ENCODE results near the gene NCKAP5.

NCKAP5 gene

DNA sequence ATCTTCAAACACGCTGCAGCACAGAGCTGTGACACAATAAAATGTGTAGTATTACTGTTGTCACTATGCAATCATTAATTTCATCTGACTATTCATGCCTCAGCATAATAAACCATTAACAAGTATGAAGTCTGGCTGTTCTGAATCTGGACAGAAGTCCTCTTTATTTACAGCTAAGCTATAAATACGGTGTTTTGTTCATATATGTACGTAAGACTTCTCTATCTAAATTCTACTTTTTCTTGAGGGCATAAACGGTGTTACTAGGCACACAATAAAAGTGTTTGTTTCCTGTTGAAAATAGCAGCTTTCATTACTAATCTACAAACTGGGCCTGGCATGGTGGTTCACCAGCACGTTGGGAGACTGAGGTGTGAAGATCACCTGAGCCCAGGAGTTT, 443.8 kb downstream of the NCKAP5 start:
- no peak for DNase-seq

DNA sequence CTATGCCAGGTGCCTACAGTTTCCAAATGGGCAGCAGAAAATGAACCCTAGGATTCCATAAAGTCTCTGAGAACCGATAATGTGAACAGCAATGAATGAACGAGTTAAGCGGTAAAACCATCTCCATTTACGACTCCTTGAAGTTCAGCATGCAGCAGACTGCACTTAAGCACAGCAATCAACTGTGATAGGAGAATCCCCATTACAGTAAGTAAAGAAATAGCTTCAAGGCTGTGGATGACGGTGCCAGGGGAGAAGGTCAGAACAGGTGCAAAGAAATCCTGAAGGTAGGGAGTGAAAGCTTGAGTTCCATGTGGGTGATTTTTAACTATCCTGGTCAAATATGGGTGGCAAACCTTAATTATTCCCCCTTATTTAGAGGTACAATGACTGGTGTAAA, 444.4 kb downstream of the NCKAP5 start:
- no peak for DNase-seq

DNA sequence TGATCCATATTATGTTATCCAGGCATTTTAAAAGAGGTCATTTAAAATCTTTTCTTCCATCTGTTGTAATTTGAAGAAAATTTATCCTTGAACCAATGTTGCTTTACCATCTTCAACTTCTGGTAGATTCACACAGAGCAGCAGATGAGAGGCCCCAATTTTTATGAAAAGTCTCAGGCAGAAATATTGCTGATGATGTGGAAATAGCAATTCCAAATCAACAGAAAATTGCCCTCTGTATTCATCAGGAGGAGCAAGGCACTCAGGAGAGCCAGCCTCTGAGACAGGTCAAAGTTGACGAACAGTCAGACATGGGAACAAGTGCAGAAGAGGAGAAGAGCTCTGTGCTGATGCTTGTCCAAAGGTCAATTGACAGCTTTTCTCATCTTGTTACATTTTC, 444.9 kb downstream of the NCKAP5 start:
- no peak for DNase-seq

DNA sequence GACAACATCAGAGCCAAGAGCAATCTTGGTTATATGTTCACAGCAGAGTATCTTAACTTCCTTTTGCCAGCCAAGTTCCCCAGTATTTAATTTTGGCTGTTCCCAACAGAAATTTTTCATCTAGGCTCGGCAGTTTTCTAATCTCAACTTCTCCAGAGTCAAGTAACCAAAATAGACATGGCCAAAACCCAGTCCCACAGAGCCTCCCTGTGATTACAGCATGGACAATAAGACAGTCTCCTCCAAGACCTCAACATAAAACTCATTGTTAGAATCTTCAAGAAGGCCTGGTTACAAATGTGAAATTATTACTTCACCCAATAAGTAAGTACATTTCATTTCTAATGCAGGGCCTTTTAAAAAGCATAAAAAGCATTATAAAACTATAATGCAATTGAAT, 445.7 kb downstream of the NCKAP5 start:
- no peak for DNase-seq

DNA sequence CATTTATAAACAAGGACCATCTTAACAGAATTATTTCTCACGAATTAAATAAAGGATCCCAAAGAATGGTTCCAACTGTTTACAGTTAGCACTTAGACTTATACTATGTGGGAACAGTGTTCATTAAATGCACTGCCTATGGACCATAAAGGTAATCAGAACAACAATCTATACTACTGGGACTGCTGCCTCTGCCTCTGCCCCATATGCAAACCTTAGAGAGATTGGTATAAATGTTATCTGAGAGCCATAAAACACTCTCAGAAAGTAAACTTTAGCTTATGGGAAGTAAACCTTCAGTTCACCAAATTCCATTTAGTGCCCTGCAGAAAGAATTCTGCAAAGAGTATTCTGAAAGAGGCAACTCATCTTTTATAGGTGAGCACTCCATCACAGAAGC, 448.0 kb downstream of the NCKAP5 start:
- no peak for DNase-seq

DNA sequence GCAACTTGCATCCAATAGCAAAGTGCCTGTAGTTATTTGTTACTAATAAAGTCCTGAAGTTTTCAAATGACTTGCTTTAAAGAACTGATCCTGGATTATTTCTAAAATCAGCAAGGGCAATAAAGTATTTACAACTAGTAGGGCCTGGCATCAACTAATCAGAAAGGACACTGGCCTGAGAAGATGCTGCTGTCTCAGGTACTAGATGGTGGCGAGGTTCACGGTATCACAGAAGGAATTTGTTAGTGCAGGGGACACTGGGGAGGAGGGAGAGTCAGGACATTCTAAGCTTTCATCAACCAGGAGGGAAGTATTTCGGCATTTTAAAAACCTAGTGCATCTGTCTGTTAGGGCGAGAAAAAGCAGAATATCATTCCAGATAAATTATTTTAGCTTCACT, 458.1 kb downstream of the NCKAP5 start:
- no peak for DNase-seq

DNA sequence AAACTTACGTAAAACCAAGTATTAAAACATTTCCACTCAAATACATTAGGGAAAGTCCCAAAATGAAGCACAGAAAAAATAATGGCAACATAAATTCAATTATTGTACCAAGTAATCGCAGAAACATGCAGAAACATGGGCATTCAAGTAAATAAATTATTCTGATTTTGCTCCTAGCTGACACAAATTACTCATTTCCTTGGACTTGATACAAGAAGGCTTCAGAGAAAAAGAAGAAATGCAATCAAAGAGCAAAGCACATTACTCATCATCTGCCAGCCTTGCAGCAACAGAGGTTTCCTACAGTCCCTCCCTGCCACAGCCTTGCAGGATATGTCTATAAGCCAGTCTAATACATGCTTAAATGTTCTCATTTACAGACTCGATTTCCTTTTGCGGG, 458.5 kb downstream of the NCKAP5 start:
- no peak for DNase-seq

DNA sequence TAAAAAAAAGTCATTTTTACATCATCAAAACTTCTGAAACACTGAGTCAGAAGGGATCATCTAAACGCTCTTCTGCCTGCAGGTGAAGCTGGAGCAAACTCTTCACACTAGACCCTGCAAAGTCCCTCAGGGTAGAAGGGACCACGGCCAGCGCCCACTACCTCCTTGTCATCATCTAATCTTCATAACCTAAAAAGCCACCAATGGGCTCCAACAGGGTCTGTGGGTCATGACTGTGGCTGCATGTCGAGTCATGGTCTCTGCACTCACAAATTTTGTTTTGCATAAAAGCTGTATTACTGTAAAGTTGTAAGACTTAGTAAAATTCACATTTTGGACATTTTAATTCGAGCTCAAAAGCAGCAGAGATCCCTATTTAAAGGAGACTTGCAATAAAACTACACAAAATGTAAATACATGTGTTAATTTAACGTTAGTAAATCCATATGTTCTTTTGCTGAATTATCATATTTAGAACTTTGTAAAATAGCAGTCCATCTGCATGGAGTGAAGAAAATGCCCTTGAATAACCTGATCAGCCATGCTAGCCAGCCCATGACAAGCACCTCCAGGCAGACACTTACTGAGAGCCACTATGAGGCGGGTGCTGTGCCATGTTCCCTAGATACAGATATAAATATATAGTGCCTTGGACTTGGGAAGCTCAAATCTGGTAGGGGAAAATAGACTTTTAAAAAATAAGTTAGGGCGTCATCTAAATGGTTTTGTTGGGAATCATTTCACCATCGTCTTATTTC, 461.0 kb downstream of the NCKAP5 start:
- DNase-seq, result no peak

DNA sequence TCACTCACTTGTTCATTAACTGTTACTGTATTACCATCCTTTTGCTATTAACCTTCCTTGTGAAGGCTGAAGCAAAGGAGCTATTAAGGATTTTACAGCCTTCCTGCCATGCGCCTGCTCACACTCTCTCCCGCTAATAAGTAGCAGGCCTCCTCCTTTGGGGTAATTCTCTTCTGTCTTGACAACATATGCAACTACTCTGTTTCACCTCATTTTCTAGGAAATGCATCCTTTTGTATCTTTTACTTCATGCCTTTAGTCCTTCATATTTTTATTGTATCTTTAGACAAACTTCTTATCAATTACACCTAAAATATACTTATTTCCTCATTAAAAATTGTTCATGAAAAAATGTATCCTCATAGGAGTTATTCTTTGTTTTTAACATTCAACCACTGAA, 463.4 kb downstream of the NCKAP5 start:
- no peak for DNase-seq

DNA sequence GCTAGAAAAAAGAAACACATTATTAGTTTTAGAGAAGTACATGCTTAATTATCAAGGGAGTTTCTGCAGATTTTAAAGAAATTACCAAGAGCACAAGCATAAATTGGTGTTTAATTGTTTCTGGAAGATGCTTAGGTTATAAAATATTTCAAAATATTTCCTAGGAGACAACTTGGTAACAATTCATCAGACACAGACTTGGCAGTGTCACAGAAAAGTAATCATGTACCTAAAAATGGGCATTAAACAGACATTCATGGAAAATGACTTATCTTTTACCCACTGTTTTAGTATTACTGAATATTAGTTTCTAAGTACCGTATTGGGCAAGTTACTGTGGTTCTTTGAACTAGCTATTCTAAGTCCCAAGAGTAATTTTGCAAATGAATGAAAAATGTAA, 469.5 kb downstream of the NCKAP5 start:
- no peak for DNase-seq

DNA sequence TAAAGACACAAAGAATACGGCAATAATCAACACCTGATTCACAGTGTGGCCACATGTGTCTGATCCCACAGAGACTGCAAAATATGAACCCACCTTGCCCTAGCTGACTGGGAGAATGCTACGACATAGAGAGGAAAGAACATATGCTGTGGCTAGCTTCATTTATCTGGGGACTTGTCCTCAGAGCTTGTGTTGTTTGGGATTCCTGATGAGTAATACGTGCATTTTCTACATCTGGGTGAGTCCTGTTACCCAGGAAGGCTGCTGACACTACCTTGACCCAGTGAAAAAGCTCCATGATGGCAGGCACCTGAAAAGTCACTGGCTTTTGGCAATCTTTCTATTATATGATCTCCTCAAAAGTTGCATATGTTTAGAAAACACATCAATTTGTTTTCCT, 470.6 kb downstream of the NCKAP5 start:
- DNase-seq, result no peak

DNA sequence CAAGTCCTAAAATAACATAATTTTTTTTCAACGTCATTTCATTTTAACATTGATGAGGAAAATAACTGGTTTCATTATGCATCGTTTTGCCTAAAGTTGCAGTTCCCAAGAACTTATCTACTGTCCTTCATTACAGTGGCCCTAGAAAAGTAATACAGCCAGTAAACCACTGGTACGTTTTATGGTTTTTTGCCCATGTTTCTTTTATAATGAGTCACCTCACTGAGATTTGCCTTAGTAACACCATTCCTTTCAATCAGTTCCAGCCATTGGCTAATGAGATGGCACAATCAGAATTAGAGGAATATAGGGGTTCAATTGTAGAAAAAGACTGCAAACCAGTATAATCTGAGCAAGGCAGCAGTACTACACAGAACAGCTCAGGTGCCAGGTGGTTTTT, 475.7 kb downstream of the NCKAP5 start:
- DNase-seq, result no peak

DNA sequence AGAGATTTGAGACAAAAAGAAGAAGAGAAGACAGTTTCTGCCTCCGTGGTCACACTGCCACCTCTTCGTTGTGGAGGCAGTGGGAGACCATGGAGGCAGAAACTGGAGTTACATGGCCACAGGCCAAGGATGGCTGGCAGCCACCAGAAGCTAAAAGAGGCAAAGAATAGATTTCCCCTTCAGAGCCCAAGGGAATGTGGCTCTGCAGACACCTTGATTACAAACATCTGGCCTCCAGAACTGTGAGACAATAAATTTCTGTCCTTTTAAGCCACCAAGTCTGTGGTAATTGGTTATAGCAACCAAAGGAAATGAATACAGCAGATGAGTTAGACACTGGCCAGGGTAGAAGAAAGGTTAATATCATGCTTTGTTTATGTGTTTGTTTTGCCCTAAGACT, 477.9 kb downstream of the NCKAP5 start:
- no peak for DNase-seq

DNA sequence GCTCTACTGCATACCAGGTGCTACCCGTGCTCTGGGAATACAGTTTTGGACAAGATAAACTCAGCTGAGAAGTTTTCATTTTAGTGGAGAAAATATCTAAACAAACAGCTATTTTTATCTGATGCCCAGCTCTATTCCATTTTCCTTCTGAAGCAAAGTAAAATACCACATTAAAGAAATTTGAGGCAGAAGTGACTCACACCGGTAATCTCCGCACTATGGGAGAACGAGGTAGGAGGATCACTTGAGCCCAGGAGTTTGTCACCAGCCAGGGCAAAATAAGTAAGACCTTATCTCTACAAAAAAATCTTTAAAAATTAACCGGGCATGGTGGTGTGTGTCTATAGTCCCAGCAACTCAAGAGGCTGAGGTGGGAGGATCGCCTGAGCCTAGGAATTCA, 482.1 kb downstream of the NCKAP5 start:
- no peak for DNase-seq

DNA sequence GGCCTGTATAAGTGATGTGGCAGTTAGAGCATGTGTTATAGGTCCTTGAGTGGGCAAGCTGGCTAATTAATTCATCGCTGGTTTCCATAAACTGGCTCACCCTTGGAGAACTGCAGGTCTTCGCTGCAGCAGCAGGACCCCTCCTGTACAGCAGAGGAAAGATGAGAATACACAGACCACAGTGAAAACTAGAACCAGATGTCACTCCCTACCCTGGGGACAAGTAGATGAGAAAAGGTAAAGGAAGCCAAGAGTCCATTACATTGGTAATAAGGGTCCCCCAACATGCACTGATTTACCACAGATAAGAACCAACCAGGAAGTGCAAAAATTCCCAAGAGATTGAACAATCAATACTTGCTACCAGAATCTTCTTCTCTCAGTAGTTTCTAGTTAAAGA, 482.6 kb downstream of the NCKAP5 start:
- DNase-seq, result no peak

DNA sequence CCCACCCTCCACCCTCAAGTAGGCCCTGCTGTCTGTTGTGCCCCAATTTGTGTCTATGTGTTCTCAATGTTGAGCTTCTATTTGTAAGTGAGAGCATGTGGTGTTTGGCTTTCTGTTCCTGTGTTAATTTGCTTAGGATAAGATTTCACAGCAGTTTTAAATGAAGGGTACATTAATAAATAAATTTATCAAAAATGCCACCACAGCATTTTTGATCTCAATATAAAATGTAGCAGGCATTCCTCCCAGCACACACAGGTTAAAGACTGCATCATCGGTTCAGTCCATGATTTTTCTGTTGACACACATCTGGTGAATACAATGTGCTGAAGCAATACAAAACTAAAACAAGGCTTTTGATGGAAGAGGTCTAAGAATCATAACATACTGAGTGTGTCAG, 486.2 kb downstream of the NCKAP5 start:
- no peak for DNase-seq

DNA sequence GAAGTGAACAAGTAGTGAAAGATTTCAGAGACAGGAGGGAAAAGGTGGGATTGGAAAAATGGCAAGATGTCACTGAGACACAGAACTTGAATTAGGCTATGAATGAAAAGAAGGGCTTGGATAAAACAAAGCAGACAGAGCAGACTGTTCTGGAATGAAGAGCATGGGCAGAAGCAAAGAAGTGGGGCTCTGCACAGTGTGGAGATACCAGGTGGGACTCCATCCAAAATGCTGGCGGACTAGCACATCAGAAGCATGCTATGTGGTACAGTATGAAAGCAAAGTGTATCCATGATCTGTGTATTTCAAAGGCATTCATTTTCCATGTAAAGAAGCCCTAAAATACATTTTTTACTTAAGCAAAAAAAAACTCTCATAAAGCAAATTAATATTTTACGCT, 487.4 kb downstream of the NCKAP5 start:
- no peak for DNase-seq

DNA sequence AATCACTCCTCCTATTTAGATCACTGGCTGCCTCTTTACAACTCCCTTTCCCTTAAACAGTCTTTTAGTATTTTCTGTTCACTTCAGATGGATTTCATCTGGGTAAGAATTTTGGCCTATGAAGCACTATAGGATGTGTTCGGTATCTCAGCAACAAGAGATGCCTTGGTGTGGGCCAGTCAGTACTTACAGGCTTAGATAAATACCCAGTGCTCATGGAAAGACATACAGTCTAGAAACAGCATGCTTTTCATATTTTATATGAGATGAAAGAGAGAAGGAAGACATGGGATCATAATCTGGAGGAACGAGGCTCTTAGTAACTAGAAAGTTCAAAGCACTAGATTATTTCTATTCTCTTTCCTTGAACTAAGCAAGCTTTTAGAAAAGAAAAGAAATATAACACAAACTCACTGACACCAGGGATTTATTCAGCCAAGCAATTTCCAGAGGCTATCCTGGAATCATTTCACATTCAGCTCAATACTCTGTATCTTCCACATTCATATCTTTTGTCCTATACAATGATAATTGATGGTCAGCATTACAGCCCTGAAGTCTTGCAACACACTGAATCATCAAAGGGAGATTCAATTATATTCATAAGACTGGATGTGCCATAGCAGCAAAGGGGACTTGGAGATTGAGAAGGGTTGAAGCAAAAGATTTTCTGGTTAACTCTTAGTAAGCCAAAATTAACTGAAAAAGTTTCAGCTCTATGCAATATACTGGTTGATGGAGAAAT, 489.4 kb downstream of the NCKAP5 start:
- DNase-seq, result no peak

DNA sequence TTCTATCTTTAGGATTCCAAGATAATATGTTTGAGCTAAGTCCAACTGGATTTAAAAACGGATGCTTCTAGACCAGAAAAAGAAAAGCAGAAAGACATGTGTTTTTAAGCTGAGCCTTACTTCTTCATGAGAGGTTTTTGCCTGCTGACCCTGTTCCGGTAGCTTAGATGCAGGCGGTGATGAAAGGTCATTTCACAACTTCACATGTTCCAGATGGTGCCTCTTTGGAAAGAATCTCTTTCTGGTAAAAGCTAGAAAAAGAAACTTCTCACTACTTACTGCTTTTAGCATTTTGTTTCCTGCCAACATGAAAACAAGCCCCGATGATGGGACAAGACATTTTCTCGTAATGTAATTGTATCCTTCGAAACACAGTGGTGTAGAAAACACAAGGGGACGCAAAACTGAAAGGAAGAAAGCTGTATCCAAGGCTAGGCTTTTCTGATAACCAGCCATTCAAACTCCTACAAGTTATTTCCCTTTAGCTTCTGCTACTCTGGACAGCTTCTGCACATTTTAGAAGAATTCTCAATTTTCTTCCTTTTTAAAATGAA, 490.9 kb downstream of the NCKAP5 start:
- no peak for DNase-seq

DNA sequence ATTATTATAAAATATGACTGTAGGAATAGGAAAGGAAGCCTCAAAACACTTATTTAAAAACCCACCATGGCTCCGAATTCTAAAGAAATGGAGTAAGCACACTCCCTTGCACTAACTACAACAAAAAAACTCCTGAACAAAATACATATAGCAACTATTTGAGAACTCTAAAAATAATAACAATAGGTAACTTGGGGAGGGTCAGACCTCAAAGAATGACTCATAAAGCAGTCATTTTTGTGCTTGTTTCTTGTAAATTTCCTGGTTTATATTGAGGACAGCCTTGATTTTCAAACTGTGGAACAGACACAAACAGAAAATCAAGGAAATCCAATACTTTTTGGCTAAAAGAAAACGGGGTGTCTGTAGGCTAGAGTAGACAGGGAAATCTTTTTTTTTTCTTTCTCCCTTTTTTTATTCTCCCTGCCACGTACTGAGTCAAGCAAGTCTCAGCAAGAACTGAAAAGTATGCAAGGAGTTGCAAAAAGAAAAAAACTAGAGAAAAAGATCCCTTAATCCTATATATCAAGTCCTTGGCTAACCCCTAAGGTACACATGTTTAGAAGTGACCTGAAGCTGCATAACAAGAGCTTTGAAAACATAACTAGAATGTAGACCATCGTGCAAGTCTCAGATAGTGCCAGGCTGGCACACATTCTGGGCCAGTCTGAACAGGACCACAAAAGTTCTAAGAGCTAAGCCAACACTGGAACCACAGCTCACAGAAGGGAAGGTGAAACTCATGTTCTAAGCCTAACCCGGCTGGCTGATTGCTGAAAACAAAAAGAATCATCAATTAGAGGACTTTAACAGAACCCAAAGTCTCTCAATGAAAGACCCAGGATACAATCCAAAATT, 495.2 kb downstream of the NCKAP5 start:
- DNase-seq, result no peak

DNA sequence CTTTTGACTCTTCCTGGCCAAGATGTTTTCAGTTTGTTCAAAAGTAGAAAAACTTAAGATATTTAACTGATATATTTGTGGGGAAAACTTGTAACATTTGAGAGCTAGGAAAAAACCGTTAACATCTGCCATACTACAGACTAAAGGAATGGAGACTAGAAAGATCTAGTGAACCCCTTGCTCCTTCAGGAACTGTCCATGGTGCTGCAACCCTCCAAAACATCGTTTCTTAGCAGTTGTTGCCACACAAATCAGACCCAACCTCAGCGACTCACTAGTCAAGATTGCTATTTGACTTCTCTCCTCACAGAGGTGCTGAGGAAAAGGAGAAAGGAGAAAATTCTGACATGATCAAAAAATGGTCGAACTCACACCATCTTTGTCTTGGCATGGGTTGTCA, 504.5 kb downstream of the NCKAP5 start:
- no peak for DNase-seq

DNA sequence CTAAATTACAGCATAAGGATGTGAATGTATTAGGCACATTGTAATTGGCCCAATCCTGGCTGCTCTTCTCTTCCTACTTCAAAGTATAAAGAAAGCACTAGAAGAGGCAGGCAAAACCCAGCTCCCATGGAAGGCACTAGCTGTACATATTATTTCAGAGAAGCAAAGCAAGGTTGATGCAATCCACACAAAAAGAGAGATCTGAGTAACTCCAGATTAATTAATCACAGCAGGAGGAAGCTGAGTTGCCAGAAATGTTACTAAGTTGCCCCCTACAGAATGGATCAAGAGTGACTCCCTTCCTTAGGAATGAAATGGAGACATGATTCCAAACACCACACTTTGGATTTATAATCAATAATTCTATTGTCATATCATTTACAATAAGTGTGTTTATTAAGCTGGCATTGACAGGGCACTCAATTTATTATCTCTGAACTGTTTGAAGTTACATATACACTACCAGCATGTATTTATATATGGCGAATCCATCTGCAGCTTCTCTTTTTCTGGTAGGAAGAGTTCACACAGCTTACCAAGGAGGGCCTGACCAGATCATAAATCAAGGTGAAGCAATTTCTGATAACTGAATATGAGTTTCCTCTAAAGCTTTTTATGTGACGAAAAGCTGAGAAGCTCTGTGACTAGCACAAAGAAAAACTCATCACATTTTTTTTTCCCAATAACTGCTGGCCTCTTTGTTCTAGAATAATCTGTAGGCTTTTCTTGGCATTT, 505.2 kb downstream of the NCKAP5 start:
- DNase-seq, result no peak
